ENCODE results near the gene FAM163B. TPM values are rescaled to one million over a fixed set of nuclear protein-coding genes. Genes with fewer than 3 reads are reported as not detected.

FAM163B gene
- total and polyA plus RNA-seq, 2 of the 8 experiments (the other 6 are each of a cell fraction or from before 2014, with no cell fraction given) = 0.63 to 1.0 TPM

- TF ChIP-seq JUN (IDR thresholded peaks at IDR 0.05; ENCODE audit: low read depth, low read length) (no peak), TAF1 (IDR thresholded peaks at IDR 0.05; ENCODE audit: low read depth, low read length) (no peak), MAFK (IDR thresholded peaks at IDR 0.05; ENCODE audit: low read depth, low read length) (no peak), BACH1 (IDR thresholded peaks at IDR 0.05; ENCODE audit: low read length) (no peak)
Observed at GRCh38 chr9:133656211-133657119, 47.3 kb upstream of the FAM163B start (continued).

Measured in H1 (cell line).